GM12892 (cell line): ENCODE data around the gene EPAS1.

Source experiments
- POLR2A ChIP-seq: IDR thresholded peaks from 2 replicates; pipeline ENCODE4 v1.6.1; 2011; ENCODE audit warnings: low read depth, low read length, control low read depth
- POLR2AphosphoS5 ChIP-seq: IDR thresholded peaks from 2 replicates; pipeline ENCODE4 v1.6.1; 2011; ENCODE audit warnings: low read depth, low read length, control low read depth
- TAF1 ChIP-seq: IDR thresholded peaks from 2 replicates; pipeline ENCODE4 v1.6.1; 2011; ENCODE audit warnings: low read depth, mild to moderate bottlenecking, control low read depth, low read length, borderline replicate concordance

DNA sequence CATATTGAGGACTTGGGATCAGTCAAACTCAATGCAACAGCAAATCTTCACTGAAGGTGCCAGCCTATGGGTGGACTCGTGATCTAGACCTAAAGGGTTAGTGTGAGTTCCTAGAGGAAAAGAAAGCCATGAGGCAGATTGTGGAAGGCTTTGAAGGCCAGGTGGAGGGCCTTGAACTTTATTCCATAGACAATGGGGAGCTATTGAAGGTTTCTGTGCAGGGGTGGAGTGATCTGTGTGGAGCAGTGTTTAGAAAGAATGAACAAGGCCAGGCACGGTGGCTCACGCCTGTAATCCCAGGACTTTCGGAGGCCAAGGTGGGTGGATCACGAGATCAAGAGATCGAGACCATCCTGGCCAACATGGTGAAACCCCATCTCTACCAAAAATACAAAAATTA lies 61.5 kb downstream of the EPAS1 start:
- TF ChIP-seq POLR2A (no peak), POLR2AphosphoS5 (no peak), TAF1 (no peak)
